PC-3 (cell line): ENCODE data around the gene BAIAP2. TPM values are rescaled to one million over a fixed set of nuclear protein-coding genes. Genes with fewer than 3 reads are reported as not detected.

Source experiments
- ATAC-seq: fragments of 200-7000 bp; cut with Tn5 transposase; 2 replicates; pipeline ENCODE4 v1.9.1; 2020; ENCODE audit warnings: mild to moderate bottlenecking, moderate library complexity
- BruUV-seq: library from RNA; stranded (reverse); fragments of 400-500 nt; replicated peaks from 2 replicates; lab custom pipeline; 2021; lab: Mats Ljungman, UMichigan
- CTCF ChIA-PET: fragments of 300-600 bp; sonication (Branson Sonifier 250); formaldehyde crosslinking; loops from one replicate; lab custom pipeline; 2022; ENCODE audit warnings: antibody characterized with exemption; lab: Charles Lee
- POLR2A ChIA-PET: fragments of 300-600 bp; sonication (Branson Sonifier 250); formaldehyde crosslinking; loops from one replicate; lab custom pipeline; 2022; ENCODE audit warnings: antibody characterized with exemption; ENCODE audit not compliant: unreplicated experiment; lab: Charles Lee
- DNase-seq: peaks from one replicate; pipeline ENCODE4 v3.0.0-alpha.2; 2015
- H2AFZ ChIP-seq: fragments of 300-600 bp; sonication (generic); 2 replicates; pipeline ENCODE4 v1.6.0; 2016; ENCODE audit warnings: antibody characterized with exemption, low read length
- H3F3A ChIP-seq: fragments of 300-600 bp; sonication (generic); one replicate; pipeline ENCODE4 v1.6.0; 2017; ENCODE audit warnings: antibody characterized with exemption, low read length, control low read depth, mild to moderate bottlenecking; ENCODE audit not compliant: unreplicated experiment
- H3K27ac ChIP-seq: fragments of 300-600 bp; sonication (generic); 2 replicates; pipeline ENCODE4 v1.5.1; 2016; ENCODE audit warnings: mild to moderate bottlenecking, low read length
- H3K27me3 ChIP-seq: fragments of 300-600 bp; sonication (generic); 2 replicates; pipeline ENCODE4 v1.6.1; 2016; ENCODE audit warnings: low read length, mixed read lengths
- H3K36me3 ChIP-seq: fragments of 300-600 bp; sonication (generic); 2 replicates; pipeline ENCODE4 v1.6.1; 2016; ENCODE audit warnings: low read depth, mixed run types, low read length, mixed read lengths
- H3K4me1 ChIP-seq: fragments of 300-600 bp; sonication (generic); 2 replicates; pipeline ENCODE4 v1.5.1; 2016; ENCODE audit warnings: low read length; ENCODE audit not compliant: insufficient read depth
- H3K4me2 ChIP-seq: fragments of 300-600 bp; sonication (generic); 2 replicates; pipeline ENCODE4 v1.6.0; 2016; ENCODE audit warnings: low read length
- H3K4me3 ChIP-seq: fragments of 300-600 bp; sonication (generic); 2 replicates; pipeline ENCODE4 v1.5.1; 2016; ENCODE audit warnings: mild to moderate bottlenecking, low read length, mixed read lengths
- H3K79me2 ChIP-seq: fragments of 300-600 bp; sonication (generic); 2 replicates; pipeline ENCODE4 v1.6.1; 2017; ENCODE audit warnings: low read length, mixed read lengths
- H3K9ac ChIP-seq: fragments of 300-600 bp; sonication (generic); 2 replicates; pipeline ENCODE4 v1.6.0; 2016; ENCODE audit warnings: mild to moderate bottlenecking, low read length
- H3K9me2 ChIP-seq: fragments of 300-600 bp; sonication (generic); replicated peaks from 2 replicates; pipeline ENCODE4 v1.6.1; 2016; ENCODE audit warnings: mixed run types, low read length, mixed read lengths
- H3K9me3 ChIP-seq: fragments of 300-600 bp; sonication (generic); 2 replicates; pipeline ENCODE4 v1.6.1; 2016; ENCODE audit warnings: low read length, mixed read lengths
- H4K20me1 ChIP-seq: fragments of 300-600 bp; sonication (generic); 2 replicates; pipeline ENCODE4 v1.6.1; 2016; ENCODE audit warnings: low read length, mixed read lengths
- CTCF ChIP-seq: fragments of 300-600 bp; sonication (generic); conservative IDR thresholded peaks from 2 replicates; pipeline ENCODE4 v1.5.1; 2017; ENCODE audit warnings: antibody characterized with exemption, low read depth, mild to moderate bottlenecking, low read length
- EZH2 ChIP-seq: fragments of 300-600 bp; sonication (generic); IDR thresholded peaks from one replicate; pipeline ENCODE4 v1.6.1; 2017; ENCODE audit warnings: antibody characterized with exemption, mild to moderate bottlenecking, low read length; ENCODE audit not compliant: unreplicated experiment
- EZH2phosphoT487 ChIP-seq: fragments of 300-600 bp; sonication (generic); IDR thresholded peaks from 2 replicates; pipeline ENCODE4 v1.6.1; 2018; ENCODE audit warnings: mild to moderate bottlenecking, antibody characterized with exemption, low read length, borderline replicate concordance
- intact Hi-C: fragments of 100-400 bp; cut with micrococcal nuclease; formaldehyde crosslinking; loops from 2 replicates; pipeline ENCODE4 v1.9.0; 2023
- total RNA-seq: library from RNA; depleted of rRNA; stranded (reverse); fragments of >200 nt; gene quantifications from 2 replicates; pipeline ENCODE4 v1.2.3, GENCODE V29; 2014

The BAIAP2 gene
- total RNA-seq, 1 experiment from 2014 or later = 56.9 TPM

- Histone ChIP-seq H3F3A (no peaks in the 10 kb centered on the region), H3K9me2 (no peaks in the 10 kb centered on the region), H3K79me2 (peaks cover 65% of the 10 kb centered on the region), H3K9ac (no peak overlapping the region), H2AFZ (no peak overlapping the region), H4K20me1 (peaks cover 6% of the 10 kb centered on the region; the same call in 1 of the 2 replicates), H3K27me3 (no peaks in the 10 kb centered on the region), H3K9me3 (no peaks in the 10 kb centered on the region), H3K36me3 (peaks cover 12% of the 10 kb centered on the region; the same call in 1 of the 2 replicates), H3K27ac (no peak overlapping the region), H3K4me3 (no peak overlapping the region), H3K4me1 (peaks cover 37% of the 10 kb centered on the region), H3K4me2 (no peak overlapping the region)
- ATAC-seq = no peak
- intact Hi-C loops = no loop called here
- no peak for DNase-seq
- POLR2A ChIA-PET = no interaction called here
- no peak for TF ChIP-seq CTCF
- TF ChIP-seq EZH2 = no peak
- no peak for TF ChIP-seq EZH2phosphoT487
- CTCF ChIA-PET = no interaction called here
- BruUV-seq = no TSS peak
Observed at GRCh38 chr17:81053041-81053970, 18.4 kb downstream of the BAIAP2 start.

GRCh38 chr17:81054308-81054707 is 19.4 kb downstream of the BAIAP2 start:
- CTCF ChIA-PET = no interaction called here
- Histone ChIP-seq H3K4me3 (no peak overlapping the region), H3K27me3 (no peaks in the 10 kb centered on the region), H3K36me3 (peaks cover 13% of the 10 kb centered on the region; the same call in 1 of the 2 replicates), H3K79me2 (peaks cover 55% of the 10 kb centered on the region), H3K9ac (no peak overlapping the region), H2AFZ (no peak overlapping the region), H3K4me2 (no peak overlapping the region), H3K9me3 (no peaks in the 10 kb centered on the region), H3K9me2 (no peaks in the 10 kb centered on the region), H3K27ac (no peak overlapping the region), H3K4me1 (peaks cover 28% of the 10 kb centered on the region), H4K20me1 (peaks cover 6% of the 10 kb centered on the region; the same call in 1 of the 2 replicates), H3F3A (no peaks in the 10 kb centered on the region)
- ATAC-seq (no peak), DNase-seq (no peak)
- TF ChIP-seq EZH2 (no peak), EZH2phosphoT487 (no peak), CTCF (no peak)
- POLR2A ChIA-PET = no interaction called here
- BruUV-seq = no TSS peak
- intact Hi-C loops = no loop called here

- ATAC-seq (no peak), DNase-seq (no peak)
- Histone ChIP-seq H3K4me2 (no peak overlapping the region), H3K9me3 (no peaks in the 10 kb centered on the region), H3F3A (no peaks in the 10 kb centered on the region), H3K4me1 (peaks cover 21% of the 10 kb centered on the region), H4K20me1 (peaks cover 6% of the 10 kb centered on the region; the same call in 1 of the 2 replicates), H3K27me3 (no peaks in the 10 kb centered on the region), H3K9me2 (no peaks in the 10 kb centered on the region), H3K9ac (no peak overlapping the region), H3K36me3 (peaks cover 13% of the 10 kb centered on the region; the same call in 1 of the 2 replicates), H3K4me3 (no peak overlapping the region), H3K27ac (no peak overlapping the region), H2AFZ (no peak overlapping the region), H3K79me2 (peaks cover 49% of the 10 kb centered on the region)
- intact Hi-C loops = no loop called here
- POLR2A ChIA-PET = no interaction called here
- no TSS peak for BruUV-seq
- CTCF ChIA-PET = no interaction called here
- no peak for TF ChIP-seq EZH2phosphoT487
- TF ChIP-seq CTCF = no peak
- TF ChIP-seq EZH2 = no peak
Observed at GRCh38 chr17:81054881-81055370, 20.0 kb downstream of the BAIAP2 start.
